ENCODE results near the gene SSTR5.

SSTR5 gene

DNA sequence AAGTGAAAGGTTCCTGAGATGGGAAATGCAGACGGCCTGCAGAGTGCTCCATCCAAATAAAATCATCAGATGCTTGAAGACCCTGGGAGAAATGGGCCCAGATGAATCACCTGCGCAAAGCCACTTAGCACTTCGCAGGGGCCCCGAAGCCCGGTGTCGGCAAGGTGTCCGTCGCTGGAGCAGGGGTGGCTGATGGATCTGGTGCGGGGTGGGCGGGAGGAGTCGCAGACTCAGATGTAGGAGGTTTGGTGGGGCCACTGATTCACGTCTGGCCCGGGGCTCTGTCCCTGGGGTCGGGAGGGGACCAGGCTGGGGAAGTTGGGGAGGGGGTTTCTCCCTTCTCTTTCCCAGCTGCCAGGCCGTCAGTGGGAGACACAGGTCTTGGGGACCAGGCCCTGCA lies 21.6 kb upstream of the SSTR5 start:
- DNase-seq (ENCODE audit: low read depth): no peak
- H3K4me3 ChIP-seq (ENCODE audit: low read depth, low read length): no peak overlapping the region
- TF ChIP-seq, protein P1, sequence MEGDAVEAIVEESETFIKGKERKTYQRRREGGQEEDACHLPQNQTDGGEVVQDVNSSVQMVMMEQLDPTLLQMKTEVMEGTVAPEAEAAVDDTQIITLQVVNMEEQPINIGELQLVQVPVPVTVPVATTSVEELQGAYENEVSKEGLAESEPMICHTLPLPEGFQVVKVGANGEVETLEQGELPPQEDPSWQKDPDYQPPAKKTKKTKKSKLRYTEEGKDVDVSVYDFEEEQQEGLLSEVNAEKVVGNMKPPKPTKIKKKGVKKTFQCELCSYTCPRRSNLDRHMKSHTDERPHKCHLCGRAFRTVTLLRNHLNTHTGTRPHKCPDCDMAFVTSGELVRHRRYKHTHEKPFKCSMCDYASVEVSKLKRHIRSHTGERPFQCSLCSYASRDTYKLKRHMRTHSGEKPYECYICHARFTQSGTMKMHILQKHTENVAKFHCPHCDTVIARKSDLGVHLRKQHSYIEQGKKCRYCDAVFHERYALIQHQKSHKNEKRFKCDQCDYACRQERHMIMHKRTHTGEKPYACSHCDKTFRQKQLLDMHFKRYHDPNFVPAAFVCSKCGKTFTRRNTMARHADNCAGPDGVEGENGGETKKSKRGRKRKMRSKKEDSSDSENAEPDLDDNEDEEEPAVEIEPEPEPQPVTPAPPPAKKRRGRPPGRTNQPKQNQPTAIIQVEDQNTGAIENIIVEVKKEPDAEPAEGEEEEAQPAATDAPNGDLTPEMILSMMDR (IDR thresholded peaks at IDR 0.05; ENCODE audit: low read depth, low read length): no peak
- TF ChIP-seq POLR2A (IDR thresholded peaks at IDR 0.05; ENCODE audit: extremely low read depth, insufficient read length): no peak
- TF ChIP-seq, protein P2, sequence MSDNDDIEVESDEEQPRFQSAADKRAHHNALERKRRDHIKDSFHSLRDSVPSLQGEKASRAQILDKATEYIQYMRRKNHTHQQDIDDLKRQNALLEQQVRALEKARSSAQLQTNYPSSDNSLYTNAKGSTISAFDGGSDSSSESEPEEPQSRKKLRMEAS (IDR thresholded peaks at IDR 0.05; ENCODE audit: low read depth, low read length): no peak
- no peak for TF ChIP-seq MYC (IDR thresholded peaks at IDR 0.05; ENCODE audit: low read depth, low read length)

DNA sequence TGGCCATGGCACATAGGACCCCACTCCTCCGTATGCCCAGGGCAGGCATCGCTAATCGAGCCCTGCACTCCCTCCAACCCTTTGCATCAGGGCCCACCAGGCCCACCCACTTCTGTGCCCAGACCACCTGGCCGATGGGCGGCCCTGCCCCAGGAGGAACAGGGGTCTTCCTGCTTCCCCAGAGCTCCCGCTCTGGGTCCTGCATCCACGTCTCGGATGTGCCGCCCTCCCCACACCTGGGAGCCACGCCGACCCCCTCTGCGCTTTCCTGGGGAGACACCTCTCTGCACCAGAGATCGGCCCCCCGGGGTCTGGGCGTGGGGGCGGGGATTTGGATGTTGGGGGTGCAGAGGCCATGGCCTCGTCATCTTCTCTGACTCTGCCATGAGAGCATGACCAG lies 21.1 kb upstream of the SSTR5 start:
- H3K4me3 ChIP-seq (ENCODE audit: low read depth, low read length): no peak overlapping the region
- no peak for DNase-seq (ENCODE audit: low read depth)
- TF ChIP-seq, protein P2 (IDR thresholded peaks at IDR 0.05; ENCODE audit: low read depth, low read length): no peak
- no peak for TF ChIP-seq MYC (IDR thresholded peaks at IDR 0.05; ENCODE audit: low read depth, low read length)
- no peak for TF ChIP-seq POLR2A (IDR thresholded peaks at IDR 0.05; ENCODE audit: extremely low read depth, insufficient read length)
- TF ChIP-seq, protein P1 (IDR thresholded peaks at IDR 0.05; ENCODE audit: low read depth, low read length): no peak

DNA sequence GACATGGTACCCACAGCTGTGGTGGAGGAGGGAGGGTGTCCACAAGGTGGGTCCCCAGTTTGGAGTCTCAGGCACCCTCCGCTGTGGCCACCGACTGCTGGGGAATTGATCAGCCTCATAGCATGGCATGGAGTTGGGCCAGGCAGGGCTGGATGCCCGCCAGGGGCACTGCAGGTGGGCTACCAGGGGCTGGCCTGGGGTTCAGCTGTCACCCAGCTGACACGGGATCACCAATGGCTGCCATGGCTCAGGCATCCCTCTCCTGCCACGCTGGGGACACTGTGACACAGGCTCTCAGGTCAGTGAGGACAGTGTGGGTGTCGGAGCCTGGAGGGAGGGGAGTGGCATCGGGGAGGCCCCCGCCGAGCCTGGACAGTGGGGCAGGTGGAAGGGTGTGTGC lies 19.8 kb upstream of the SSTR5 start:
- DNase-seq (ENCODE audit: low read depth): no peak
- H3K4me3 ChIP-seq (ENCODE audit: low read depth, low read length): no peak overlapping the region
- TF ChIP-seq MYC (IDR thresholded peaks at IDR 0.05; ENCODE audit: low read depth, low read length): no peak
- no peak for TF ChIP-seq POLR2A (IDR thresholded peaks at IDR 0.05; ENCODE audit: extremely low read depth, insufficient read length)
- TF ChIP-seq, protein P1 (IDR thresholded peaks at IDR 0.05; ENCODE audit: low read depth, low read length): no peak
- TF ChIP-seq, protein P2 (IDR thresholded peaks at IDR 0.05; ENCODE audit: low read depth, low read length): no peak

DNA sequence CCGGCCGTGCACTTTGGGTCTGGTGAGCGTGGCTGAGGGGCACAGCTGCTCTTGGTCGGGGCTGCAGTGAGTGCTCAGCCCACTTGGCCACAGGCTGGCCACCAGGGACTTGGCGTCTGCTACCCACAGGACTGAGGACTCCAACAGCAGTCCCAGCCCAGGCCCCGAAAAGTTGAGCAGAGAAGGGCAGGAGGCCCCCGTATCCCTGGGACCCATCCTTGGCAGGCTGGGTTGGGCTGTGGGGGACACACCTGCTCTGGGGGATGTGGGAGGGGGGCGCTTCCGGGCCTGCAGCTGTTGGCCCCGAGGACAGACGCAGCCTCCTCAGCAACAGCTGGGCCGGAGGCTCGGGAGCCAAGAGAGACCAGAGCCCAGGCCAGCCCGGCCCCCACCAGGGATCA lies 19.4 kb upstream of the SSTR5 start:
- TF ChIP-seq, protein P1 (IDR thresholded peaks at IDR 0.05; ENCODE audit: low read depth, low read length): no peak
- no peak for TF ChIP-seq POLR2A (IDR thresholded peaks at IDR 0.05; ENCODE audit: extremely low read depth, insufficient read length)
- TF ChIP-seq MYC (IDR thresholded peaks at IDR 0.05; ENCODE audit: low read depth, low read length): no peak
- TF ChIP-seq, protein P2 (IDR thresholded peaks at IDR 0.05; ENCODE audit: low read depth, low read length): no peak
- H3K4me3 ChIP-seq (ENCODE audit: low read depth, low read length): no peak overlapping the region
- no peak for DNase-seq (ENCODE audit: low read depth)

DNA sequence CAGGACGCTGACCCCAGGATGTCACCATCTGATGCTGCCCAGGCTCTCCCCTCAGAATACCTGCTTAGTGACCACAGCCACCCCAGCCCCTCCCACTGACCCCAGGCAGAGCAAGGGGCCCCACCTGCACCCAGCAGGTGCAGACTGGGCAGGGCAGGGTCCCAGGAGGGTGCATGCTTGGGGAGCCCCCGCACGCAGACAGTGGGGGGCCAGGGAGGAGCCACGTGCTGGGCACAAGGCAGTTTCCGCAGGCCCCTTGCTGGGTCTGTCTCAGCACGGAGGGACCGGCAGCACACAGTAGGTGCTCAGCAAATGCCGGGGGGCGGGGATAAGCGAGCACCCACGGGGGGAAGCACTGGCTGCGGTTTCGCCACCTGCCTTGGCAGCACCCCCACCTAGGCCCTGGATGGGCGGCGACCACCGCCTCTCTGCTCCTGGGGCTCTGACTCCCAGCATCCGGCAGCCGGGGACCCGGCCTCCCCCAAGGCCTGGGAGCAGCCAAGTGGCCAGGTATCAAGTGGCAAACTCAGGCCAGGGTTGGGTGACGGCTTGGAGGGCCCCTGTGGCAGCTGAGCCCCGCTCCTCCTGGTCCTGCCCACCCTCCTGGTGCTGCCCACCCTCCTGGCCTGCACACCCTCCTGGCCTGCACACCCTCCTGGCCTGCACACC lies 18.7 kb upstream of the SSTR5 start:
- TF ChIP-seq, protein P2 (IDR thresholded peaks at IDR 0.05; ENCODE audit: low read depth, low read length): no peak
- TF ChIP-seq MYC (IDR thresholded peaks at IDR 0.05; ENCODE audit: low read depth, low read length) (no peak), POLR2A (IDR thresholded peaks at IDR 0.05; ENCODE audit: extremely low read depth, insufficient read length) (no peak)
- TF ChIP-seq, protein P1 (IDR thresholded peaks at IDR 0.05; ENCODE audit: low read depth, low read length): no peak
- no peak overlapping the region for H3K4me3 ChIP-seq (ENCODE audit: low read depth, low read length)
- DNase-seq (ENCODE audit: low read depth): no peak
